EH (cell line): ENCODE measurements around the gene RIC8A.
A peak's percentile ranks its signal among the peaks of the same experiment; 100 is the strongest.

ENCODE experiments used
- DNase-seq: peaks from one replicate; pipeline ENCODE4 v3.0.0-alpha.2; 2015; ENCODE audit warnings: low read depth

RIC8A gene

GRCh38 chr11:244376-244775, 36.9 kb downstream of the RIC8A start:
- DNase-seq: no peak

GRCh38 chr11:249062-249461, 41.6 kb downstream of the RIC8A start:
- DNase-seq: no peak

DNA sequence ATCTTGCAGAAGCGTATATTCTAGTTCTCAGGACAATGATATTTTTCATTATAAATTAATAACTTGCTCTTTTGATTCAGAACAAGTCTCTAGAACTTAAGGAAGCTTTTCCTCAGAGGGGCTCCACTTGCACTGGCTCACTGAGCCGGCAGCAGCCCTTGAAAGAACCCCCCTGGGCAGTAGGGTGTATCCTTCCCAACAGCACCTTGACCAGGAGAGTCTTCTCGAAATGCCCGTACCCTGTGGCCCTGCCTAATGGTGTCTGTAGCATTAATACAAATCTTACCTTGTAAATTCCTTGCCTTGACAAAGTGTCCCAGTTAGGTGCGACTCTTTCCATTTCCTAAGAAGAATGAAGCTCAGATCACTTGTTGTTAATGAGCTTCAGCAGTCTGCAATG, 42.8 kb downstream of the RIC8A start:
- no peak for DNase-seq

GRCh38 chr11:250740-251299, 43.3 kb downstream of the RIC8A start:
- DNase-seq: peak; percentile 57

GRCh38 chr11:251550-251949, 44.0 kb downstream of the RIC8A start:
- DNase-seq: no peak

GRCh38 chr11:252666-253065, 45.2 kb downstream of the RIC8A start:
- no peak for DNase-seq

- DNase-seq: no peak
Observed at GRCh38 chr11:253160-253885, 45.8 kb downstream of the RIC8A start.

- no peak for DNase-seq
Observed at GRCh38 chr11:253886-254270, 46.4 kb downstream of the RIC8A start.

DNA sequence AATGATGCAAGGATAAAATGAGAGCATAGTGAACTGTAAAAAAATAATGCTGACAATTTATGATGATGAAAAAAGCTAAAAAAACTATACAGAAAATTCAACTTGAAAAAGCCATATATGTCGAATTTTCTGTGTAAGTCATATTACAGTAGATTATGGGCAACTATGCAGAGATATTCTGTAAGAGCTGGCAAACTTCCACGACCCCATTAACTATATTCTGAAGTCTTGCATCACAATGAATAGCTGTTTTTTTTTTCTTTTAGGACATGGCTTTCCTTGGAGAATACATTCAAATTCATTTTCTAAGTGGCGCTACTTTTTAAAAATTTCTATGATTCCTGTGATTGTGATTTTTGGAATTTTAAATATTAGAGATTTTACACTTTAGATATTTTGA, 47.7 kb downstream of the RIC8A start:
- peak; percentile 32 for DNase-seq

DNA sequence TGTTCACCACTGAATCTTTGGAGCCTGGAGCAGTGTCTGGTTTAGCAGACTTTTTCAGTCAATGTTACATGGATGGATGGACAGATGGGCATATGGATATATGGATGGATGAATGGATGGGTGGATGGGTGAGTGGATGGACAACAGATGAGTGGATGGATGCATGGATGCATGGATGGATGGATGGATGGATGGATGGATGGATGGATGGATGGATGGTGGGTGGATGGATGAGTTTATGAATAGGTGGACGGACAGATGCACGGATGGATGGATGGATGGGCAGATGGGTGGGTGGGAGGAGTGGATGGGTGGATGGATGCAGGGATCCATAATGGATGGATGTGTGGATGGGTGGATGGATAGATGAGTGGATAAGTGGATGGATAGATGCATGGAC, 48.3 kb downstream of the RIC8A start:
- DNase-seq: no peak

DNA sequence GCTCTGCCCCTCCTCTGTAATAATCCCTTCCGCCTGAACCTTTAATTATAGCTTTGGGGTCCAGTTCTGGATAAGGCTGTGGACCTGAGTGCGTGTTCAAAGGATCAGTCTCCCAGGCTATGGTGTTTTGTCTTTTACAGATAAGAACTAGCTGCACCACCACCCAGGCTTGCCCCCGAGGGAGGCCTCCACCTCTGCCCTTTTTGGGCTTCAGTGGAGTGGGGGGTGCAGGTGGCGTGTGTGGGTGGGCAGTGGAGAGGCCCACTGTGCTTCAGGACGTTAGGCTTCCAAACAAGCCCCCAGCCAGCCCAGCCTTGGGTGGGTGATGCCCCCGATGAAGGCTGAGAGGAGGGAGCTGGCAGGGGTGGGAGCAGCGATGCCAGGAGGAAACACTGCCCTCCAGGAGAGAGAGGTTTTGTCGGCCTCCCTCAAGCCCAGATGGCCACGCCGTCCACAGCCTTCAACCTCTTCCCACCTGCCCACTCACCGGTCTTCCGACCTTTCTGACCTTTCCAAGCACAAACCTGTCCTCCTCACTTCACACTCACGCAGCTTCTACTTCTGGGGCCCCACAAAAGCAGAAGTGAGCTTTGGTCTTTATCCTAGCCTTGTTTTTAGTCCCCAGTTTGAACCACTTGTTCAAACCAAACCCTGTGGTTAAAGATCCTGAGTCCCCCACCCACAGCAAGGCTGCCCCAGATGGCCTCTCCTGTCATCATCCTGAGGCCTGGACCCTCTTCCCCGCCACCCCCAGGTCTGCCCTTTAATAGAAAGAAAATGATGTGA, 49.6 kb downstream of the RIC8A start:
- no peak for DNase-seq

- DNase-seq: no peak
Observed at GRCh38 chr11:257766-258493, 50.4 kb downstream of the RIC8A start.

- no peak for DNase-seq
Observed at GRCh38 chr11:259413-259812, 51.9 kb downstream of the RIC8A start.

GRCh38 chr11:261624-262023, 54.1 kb downstream of the RIC8A start:
- no peak for DNase-seq
